PC-9 (cell line): ENCODE results near the gene SH3RF3. TPM values are rescaled to one million over a fixed set of nuclear protein-coding genes. Genes with fewer than 3 reads are reported as not detected.

Experiments used
- BruUV-seq: library from RNA; stranded (reverse); fragments of 400-500 nt; replicated peaks from 2 replicates; lab custom pipeline; 2021; lab: Mats Ljungman, UMichigan
- CTCF ChIA-PET: fragments of 300-600 bp; sonication (Branson Sonifier 250); formaldehyde crosslinking; loops from one replicate; lab custom pipeline; 2022; ENCODE audit warnings: antibody characterized with exemption; lab: Charles Lee
- POLR2A ChIA-PET: fragments of 300-600 bp; sonication (Branson Sonifier 250); formaldehyde crosslinking; loops from one replicate; lab custom pipeline; 2022; ENCODE audit warnings: antibody characterized with exemption; ENCODE audit not compliant: unreplicated experiment; lab: Charles Lee
- DNase-seq, 2 experiments: peaks; one replicate each; pipeline versions ENCODE4 v3.0.0 to v3.0.0-alpha.2; 2015 to 2022; ENCODE audit warnings: mixed read lengths in 1 of 2
- H2AFZ ChIP-seq: fragments of 200-600 bp; sonication (generic); 2 replicates; pipeline ENCODE4 v1.8.1; 2017; ENCODE audit warnings: antibody characterized with exemption
- H3F3A ChIP-seq: fragments of 200-600 bp; sonication (generic); 2 replicates; pipeline ENCODE4 v1.8.1; 2017; ENCODE audit warnings: antibody characterized with exemption, mild to moderate bottlenecking, low read depth; ENCODE audit not compliant: insufficient read depth
- H3K27ac ChIP-seq: fragments of 200-600 bp; sonication (generic); 2 replicates; pipeline ENCODE4 v1.6.1; 2016; ENCODE audit warnings: mixed run types
- H3K27me3 ChIP-seq: fragments of 200-600 bp; sonication (generic); 2 replicates; pipeline ENCODE4 v1.6.1; 2016; ENCODE audit warnings: low read depth, mixed run types; ENCODE audit not compliant: insufficient read depth
- H3K36me3 ChIP-seq: fragments of 200-600 bp; sonication (generic); 2 replicates; pipeline ENCODE4 v1.6.1; 2016; ENCODE audit warnings: low read depth, mixed run types
- H3K4me1 ChIP-seq: fragments of 200-600 bp; sonication (generic); replicated peaks from 2 replicates; pipeline ENCODE4 v1.6.1; 2016; ENCODE audit warnings: mixed run types; ENCODE audit not compliant: insufficient read depth
- H3K4me2 ChIP-seq: fragments of 200-600 bp; sonication (generic); 2 replicates; pipeline ENCODE4 v1.6.1; 2017; ENCODE audit warnings: mixed run types
- H3K4me3 ChIP-seq: fragments of 200-600 bp; sonication (generic); 2 replicates; pipeline ENCODE4 v1.6.1; 2016; ENCODE audit warnings: mixed run types
- H3K79me2 ChIP-seq: fragments of 200-600 bp; sonication (generic); 2 replicates; pipeline ENCODE4 v1.6.1; 2017; ENCODE audit warnings: low read depth, mixed run types
- H3K9me2 ChIP-seq: fragments of 200-600 bp; sonication (generic); 2 replicates; pipeline ENCODE4 v1.8.1; 2017; ENCODE audit warnings: mild to moderate bottlenecking; ENCODE audit not compliant: insufficient read depth
- H3K9me3 ChIP-seq: fragments of 200-600 bp; sonication (generic); 2 replicates; pipeline ENCODE4 v1.8.1; 2016; ENCODE audit warnings: low read depth; ENCODE audit not compliant: insufficient read depth
- H4K20me1 ChIP-seq: fragments of 200-600 bp; sonication (generic); 2 replicates; pipeline ENCODE4 v1.8.1; 2017; ENCODE audit not compliant: insufficient read depth
- CTCF ChIP-seq: fragments of 200-600 bp; sonication (generic); conservative IDR thresholded peaks from 2 replicates; pipeline ENCODE4 v1.6.1; 2017; ENCODE audit warnings: mixed run types, antibody characterized with exemption, mild to moderate bottlenecking, moderate library complexity
- EZH2 ChIP-seq: fragments of 200-600 bp; sonication (generic); IDR thresholded peaks from 2 replicates; pipeline ENCODE4 v1.8.0; 2017; ENCODE audit warnings: antibody characterized with exemption, low read depth
- intact Hi-C: fragments of 100-400 bp; cut with micrococcal nuclease; formaldehyde crosslinking; loops from one replicate; pipeline ENCODE4 v1.10.0; 2022; ENCODE audit not compliant: unreplicated experiment
- total RNA-seq: library from RNA; stranded (reverse); gene quantifications from 2 replicates; pipeline ENCODE4 v1.2.3, GENCODE V29; 2021

SH3RF3 gene
- total RNA-seq, 1 experiment from 2014 or later: 6.1 TPM

- H3K4me2 ChIP-seq: no peak overlapping the region
- H3K27me3 ChIP-seq: no peaks in the 10 kb centered on the region
- POLR2A ChIA-PET: no interaction called here
- H3K9me3 ChIP-seq: no peaks in the 10 kb centered on the region
- no peaks in the 10 kb centered on the region for H3K4me1 ChIP-seq
- intact Hi-C loops: no loop called here
- H3K9me2 ChIP-seq: no peaks in the 10 kb centered on the region
- no peak overlapping the region for H3K4me3 ChIP-seq
- TF ChIP-seq CTCF: no peak
- TF ChIP-seq EZH2: no peak
- BruUV-seq: no TSS peak
- DNase-seq: no peak
- H3F3A ChIP-seq: 0 out of 2 replicates have a peak, but pooled peaks cover 3% of the 10 kb centered on the region
- no peak overlapping the region for H3K27ac ChIP-seq
- CTCF ChIA-PET: no interaction called here
- H3K36me3 ChIP-seq: no peaks in the 10 kb centered on the region
- H3K79me2 ChIP-seq: no peaks in the 10 kb centered on the region
- H4K20me1 ChIP-seq: no peaks in the 10 kb centered on the region
- H2AFZ ChIP-seq: no peak overlapping the region
Observed at GRCh38 chr2:109456776-109457175, 327.8 kb downstream of the SH3RF3 start.

- Histone ChIP-seq H3K9me3 (no peaks in the 10 kb centered on the region), H3K4me2 (no peak overlapping the region), H3K27ac (no peak overlapping the region), H3K36me3 (no peaks in the 10 kb centered on the region), H3K4me1 (no peaks in the 10 kb centered on the region), H3F3A (0 out of 2 replicates have a peak, but pooled peaks cover 3% of the 10 kb centered on the region), H3K4me3 (no peak overlapping the region), H3K79me2 (no peaks in the 10 kb centered on the region), H2AFZ (no peak overlapping the region), H4K20me1 (no peaks in the 10 kb centered on the region), H3K27me3 (no peaks in the 10 kb centered on the region), H3K9me2 (no peaks in the 10 kb centered on the region)
- no TSS peak for BruUV-seq
- ChIA-PET POLR2A (no interaction called here), CTCF (no interaction called here)
- intact Hi-C loops: no loop called here
- DNase-seq: no peak
- no peak for TF ChIP-seq EZH2
- no peak for TF ChIP-seq CTCF
Observed at GRCh38 chr2:109457366-109457765, 328.4 kb downstream of the SH3RF3 start.

- Histone ChIP-seq H3K27ac (no peak overlapping the region), H3K4me1 (no peaks in the 10 kb centered on the region), H3K27me3 (no peaks in the 10 kb centered on the region), H3K79me2 (no peaks in the 10 kb centered on the region), H3K9me3 (no peaks in the 10 kb centered on the region), H3K9me2 (no peaks in the 10 kb centered on the region), H3K36me3 (no peaks in the 10 kb centered on the region), H3K4me2 (no peak overlapping the region), H3F3A (0 out of 2 replicates have a peak, but pooled peaks cover 3% of the 10 kb centered on the region), H4K20me1 (no peaks in the 10 kb centered on the region), H3K4me3 (no peak overlapping the region), H2AFZ (no peak overlapping the region)
- no peak for DNase-seq
- POLR2A ChIA-PET: no interaction called here
- intact Hi-C loops: no loop called here
- CTCF ChIA-PET: no interaction called here
- no TSS peak for BruUV-seq
- TF ChIP-seq EZH2 (no peak), CTCF (no peak)
Observed at GRCh38 chr2:109457794-109458193, 328.8 kb downstream of the SH3RF3 start.
